Neuron (in vitro differentiated cells): ENCODE results near the gene VASN.

Source experiments
- H2AFZ ChIP-seq: one replicate; pipeline ENCODE4 v1.6.1; 2013; ENCODE audit warnings: low read depth, mild to moderate bottlenecking, inconsistent platforms, low read length, moderate library complexity
- H3K27me3 ChIP-seq: one replicate; pipeline ENCODE4 v1.6.1; 2013; ENCODE audit warnings: low read length; ENCODE audit not compliant: insufficient read depth
- H3K36me3 ChIP-seq: one replicate; pipeline ENCODE4 v1.6.1; 2013; ENCODE audit warnings: low read length; ENCODE audit not compliant: insufficient read depth
- H3K4me1 ChIP-seq: one replicate; pipeline ENCODE4 v1.6.1; 2013; ENCODE audit warnings: low read length; ENCODE audit not compliant: insufficient read depth
- H3K4me3 ChIP-seq: 2 replicates; pipeline ENCODE4 v1.5.1; 2013; ENCODE audit warnings: mild to moderate bottlenecking, low read length, moderate library complexity
- H3K9me3 ChIP-seq: one replicate; pipeline ENCODE4 v1.6.1; 2013; ENCODE audit warnings: low read length

The VASN gene

DNA sequence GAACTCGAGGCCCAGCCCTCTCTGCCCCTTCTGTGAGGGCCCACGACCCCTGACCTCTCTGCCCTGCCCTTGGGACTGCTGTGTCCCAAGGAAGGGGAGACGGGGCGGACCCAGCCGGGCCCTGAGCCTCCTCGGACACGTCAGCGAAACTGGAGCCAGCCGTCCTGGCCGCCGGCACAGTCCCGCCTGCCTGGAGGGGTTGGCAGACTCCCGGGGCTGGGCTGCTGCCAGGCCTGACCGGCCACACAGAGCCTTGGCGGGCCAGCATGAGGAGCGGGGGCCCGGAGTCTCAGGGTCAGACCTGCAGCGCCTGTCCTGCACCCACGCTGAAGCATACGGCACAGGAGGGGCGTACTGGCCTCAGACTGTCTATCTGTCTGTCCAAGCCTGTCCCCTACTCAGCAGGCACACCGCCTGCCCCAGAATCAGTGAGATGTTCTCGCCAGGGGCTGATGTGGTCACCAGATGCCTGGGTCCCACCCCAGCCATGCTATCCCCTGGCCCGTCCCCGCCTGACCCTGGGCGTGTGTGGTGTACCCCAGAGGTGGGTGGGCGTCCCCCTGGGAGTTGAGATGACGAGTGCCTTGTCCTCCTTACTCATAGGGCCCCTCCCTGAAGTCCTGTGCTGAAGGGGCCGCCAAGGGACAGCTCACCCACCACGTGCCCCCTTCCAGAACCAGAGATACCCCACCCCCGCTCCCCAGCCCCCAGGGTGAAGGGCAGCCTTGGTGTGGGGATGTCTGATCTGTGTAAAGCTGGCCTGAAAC lies 4.7 kb downstream of the VASN start:
- H3K4me1 ChIP-seq = peaks cover 28% of the 10 kb centered on the region
- H2AFZ ChIP-seq = no peak overlapping the region
- H3K36me3 ChIP-seq = no peaks in the 10 kb centered on the region
- H3K27me3 ChIP-seq = no peaks in the 10 kb centered on the region
- no peaks in the 10 kb centered on the region for H3K9me3 ChIP-seq
- H3K4me3 ChIP-seq = no peak overlapping the region

DNA sequence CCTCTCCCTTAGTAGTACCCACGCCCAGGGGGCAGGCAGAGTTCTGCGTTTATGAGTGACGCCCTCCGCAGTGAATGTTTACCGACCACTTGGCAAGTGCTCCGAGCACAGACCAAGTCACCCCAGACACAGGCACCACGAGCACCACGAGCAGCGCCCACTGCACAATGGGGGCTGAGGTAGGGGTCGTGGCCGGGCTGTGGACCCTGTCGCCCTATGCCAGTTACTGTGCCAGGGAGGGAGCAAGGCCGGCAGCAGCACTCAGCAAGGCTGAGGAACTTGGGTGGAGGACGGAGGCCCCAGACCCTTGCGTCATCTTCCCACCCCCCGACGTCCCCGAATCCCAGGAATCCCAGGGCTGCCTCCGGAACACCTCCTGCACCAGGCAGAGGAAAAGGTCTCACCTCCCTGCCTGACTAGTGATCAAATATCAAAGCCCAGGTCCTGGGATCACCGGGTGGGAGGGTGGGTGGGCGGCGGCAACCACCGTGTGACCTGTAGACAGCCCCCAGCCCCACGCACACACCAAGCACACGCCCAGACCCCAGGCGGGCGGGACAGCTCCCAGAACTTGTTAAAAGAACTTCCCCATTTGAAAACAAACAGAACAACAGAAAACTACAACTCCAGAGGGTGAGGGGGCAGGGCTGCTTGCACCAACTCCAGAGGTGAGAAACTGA lies 5.4 kb downstream of the VASN start:
- Histone ChIP-seq H3K27me3 (no peaks in the 10 kb centered on the region), H3K4me1 (peaks cover 27% of the 10 kb centered on the region), H3K9me3 (no peaks in the 10 kb centered on the region), H3K36me3 (no peaks in the 10 kb centered on the region), H3K4me3 (no peak overlapping the region), H2AFZ (no peak overlapping the region)

DNA sequence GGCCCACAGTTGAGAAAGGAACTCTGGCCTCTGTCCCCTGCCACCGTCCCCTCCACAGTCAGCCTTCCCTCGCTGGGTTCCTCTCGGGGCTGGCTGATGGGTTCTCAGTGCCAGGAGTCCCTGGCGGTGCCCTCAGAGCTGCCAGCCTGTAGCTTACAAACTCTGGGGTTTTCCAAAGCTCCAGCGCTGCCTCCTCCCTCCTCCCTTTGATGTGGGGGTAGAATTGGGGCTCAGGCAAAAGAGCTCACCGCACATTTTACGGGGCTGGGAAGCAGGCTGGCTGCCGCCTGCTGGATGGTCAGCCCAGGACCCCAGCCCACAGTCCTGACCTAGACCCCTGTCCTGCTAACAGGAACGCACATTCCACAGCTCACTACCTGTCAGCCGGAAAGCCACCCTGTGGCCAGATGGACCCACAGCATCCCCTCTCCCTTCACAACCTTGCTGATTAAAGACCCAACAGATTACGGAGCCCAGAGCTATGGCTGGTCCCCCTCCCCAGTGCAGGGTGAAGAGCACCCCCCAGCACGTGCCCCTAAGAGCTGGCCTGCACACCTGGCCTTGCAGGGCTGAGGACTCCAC lies 6.0 kb downstream of the VASN start:
- H3K9me3 ChIP-seq = no peaks in the 10 kb centered on the region
- H2AFZ ChIP-seq = no peak overlapping the region
- H3K4me1 ChIP-seq = peaks cover 21% of the 10 kb centered on the region
- no peaks in the 10 kb centered on the region for H3K27me3 ChIP-seq
- H3K36me3 ChIP-seq = no peaks in the 10 kb centered on the region
- H3K4me3 ChIP-seq = no peak overlapping the region

DNA sequence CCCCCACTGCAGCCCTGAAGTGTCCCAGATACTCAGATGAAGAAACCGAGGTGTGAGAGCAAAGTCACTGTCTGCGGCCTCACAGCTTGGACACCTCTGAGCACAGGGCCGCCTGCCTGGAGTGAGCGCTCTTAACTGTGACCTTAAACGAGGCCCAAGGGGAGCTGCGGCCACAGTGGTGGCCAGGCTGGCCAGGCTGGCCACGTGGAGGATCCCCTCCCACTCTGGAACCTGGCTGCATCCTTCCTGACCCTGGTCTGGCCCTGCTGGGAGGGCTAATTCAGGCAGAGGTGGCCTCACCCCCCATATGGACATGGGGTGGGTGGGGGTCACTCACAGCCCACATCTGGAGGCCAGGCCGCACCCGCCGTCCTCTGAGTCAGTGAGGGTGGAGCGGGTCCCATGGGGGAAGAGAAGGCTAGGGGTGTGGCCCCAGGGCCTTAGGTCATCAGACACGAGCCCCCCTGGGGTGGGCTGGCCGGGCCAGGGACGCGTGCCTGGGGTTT lies 6.6 kb downstream of the VASN start:
- no peak overlapping the region for H2AFZ ChIP-seq
- H3K4me1 ChIP-seq = peaks cover 15% of the 10 kb centered on the region
- no peak overlapping the region for H3K4me3 ChIP-seq
- H3K36me3 ChIP-seq = no peaks in the 10 kb centered on the region
- H3K27me3 ChIP-seq = no peaks in the 10 kb centered on the region
- H3K9me3 ChIP-seq = no peaks in the 10 kb centered on the region

DNA sequence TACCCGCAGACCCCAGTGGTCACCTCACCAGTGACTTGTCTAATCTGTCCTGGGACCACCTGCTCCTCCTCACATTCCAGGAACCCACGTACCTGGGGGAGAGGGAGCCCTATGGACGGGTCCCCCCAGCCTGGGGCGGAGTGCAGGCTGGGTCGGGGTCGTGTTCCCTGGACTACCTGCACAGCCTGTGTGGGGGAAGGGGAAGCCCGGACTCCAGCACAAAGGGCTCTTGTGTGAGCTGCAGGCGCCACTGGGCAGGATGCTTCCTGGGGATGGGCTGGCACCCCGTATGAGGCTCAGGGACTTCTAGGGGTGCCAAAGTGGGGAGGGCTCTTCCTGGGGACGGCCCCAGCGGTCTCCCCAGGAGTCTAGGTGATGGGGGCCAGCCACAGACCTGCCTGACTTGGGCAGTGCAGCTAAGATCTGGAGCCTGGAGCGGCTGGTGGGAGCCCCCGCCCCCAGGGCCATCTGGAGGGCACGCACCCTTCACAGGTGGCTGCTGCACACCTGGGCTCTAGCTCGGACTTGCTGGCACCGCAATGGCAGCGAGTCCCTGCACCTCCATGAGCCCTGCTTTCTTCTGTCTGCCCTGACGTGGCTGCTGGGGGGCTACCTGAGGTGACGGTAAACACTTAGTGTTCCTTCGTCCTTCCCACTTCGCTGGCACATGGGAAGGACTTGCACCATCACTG lies 7.5 kb downstream of the VASN start:
- Histone ChIP-seq H3K4me1 (peaks cover 6% of the 10 kb centered on the region), H3K36me3 (no peaks in the 10 kb centered on the region), H3K4me3 (no peak overlapping the region), H3K27me3 (no peaks in the 10 kb centered on the region), H3K9me3 (no peaks in the 10 kb centered on the region), H2AFZ (no peak overlapping the region)

DNA sequence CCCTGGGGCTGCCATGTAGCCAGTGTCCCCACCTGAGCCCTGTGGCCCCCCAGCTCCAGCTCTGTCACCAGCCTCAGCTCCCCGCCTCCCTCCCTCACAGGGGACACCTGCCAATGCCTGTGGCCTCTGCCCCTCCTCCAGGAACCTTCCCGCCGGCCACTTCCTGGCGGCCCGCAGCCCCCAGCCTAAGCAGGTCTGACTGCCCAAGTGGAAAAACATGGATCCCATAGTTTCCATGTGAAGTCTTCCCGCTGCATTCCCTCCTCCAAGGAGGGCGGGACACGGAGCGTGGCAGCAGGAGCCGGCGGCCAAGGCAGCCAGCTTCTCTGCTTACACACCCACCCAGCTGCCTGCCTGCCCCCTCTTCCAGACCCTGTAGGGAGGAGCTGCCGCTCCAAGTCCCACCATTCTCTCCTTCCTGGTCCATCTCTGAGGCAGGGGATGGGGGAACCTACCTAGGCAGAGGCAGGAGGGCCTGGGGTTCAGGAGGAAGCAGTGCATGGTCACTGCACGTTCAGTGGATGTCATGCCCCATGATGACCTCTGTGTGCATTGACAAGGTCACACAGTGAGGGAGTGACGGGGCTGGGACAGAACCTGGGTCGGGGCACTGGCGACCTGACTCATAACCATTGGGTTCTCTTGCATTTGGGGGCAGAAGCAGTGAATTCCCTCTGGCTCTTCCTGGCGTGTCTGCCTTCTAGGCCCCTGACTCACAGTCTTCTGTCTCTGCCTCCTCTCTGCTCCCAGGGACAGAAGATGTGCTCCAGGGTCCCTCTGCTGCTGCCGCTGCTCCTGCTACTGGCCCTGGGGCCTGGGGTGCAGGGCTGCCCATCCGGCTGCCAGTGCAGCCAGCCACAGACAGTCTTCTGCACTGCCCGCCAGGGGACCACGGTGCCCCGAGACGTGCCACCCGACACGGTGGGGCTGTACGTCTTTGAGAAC lies 8.7 kb downstream of the VASN start:
- Histone ChIP-seq H2AFZ (no peak overlapping the region), H3K36me3 (no peaks in the 10 kb centered on the region), H3K4me3 (no peak overlapping the region), H3K9me3 (no peaks in the 10 kb centered on the region), H3K27me3 (no peaks in the 10 kb centered on the region), H3K4me1 (no peaks in the 10 kb centered on the region)

DNA sequence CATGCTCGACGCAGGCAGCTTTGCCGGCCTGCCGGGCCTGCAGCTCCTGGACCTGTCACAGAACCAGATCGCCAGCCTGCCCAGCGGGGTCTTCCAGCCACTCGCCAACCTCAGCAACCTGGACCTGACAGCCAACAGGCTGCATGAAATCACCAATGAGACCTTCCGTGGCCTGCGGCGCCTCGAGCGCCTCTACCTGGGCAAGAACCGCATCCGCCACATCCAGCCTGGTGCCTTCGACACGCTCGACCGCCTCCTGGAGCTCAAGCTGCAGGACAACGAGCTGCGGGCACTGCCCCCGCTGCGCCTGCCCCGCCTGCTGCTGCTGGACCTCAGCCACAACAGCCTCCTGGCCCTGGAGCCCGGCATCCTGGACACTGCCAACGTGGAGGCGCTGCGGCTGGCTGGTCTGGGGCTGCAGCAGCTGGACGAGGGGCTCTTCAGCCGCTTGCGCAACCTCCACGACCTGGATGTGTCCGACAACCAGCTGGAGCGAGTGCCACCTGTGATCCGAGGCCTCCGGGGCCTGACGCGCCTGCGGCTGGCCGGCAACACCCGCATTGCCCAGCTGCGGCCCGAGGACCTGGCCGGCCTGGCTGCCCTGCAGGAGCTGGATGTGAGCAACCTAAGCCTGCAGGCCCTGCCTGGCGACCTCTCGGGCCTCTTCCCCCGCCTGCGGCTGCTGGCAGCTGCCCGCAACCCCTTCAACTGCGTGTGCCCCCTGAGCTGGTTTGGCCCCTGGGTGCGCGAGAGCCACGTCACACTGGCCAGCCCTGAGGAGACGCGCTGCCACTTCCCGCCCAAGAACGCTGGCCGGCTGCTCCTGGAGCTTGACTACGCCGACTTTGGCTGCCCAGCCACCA lies 9.7 kb downstream of the VASN start:
- Histone ChIP-seq H3K27me3 (no peaks in the 10 kb centered on the region), H3K4me3 (no peak overlapping the region), H3K4me1 (no peaks in the 10 kb centered on the region), H3K9me3 (no peaks in the 10 kb centered on the region), H3K36me3 (no peaks in the 10 kb centered on the region), H2AFZ (no peak overlapping the region)

DNA sequence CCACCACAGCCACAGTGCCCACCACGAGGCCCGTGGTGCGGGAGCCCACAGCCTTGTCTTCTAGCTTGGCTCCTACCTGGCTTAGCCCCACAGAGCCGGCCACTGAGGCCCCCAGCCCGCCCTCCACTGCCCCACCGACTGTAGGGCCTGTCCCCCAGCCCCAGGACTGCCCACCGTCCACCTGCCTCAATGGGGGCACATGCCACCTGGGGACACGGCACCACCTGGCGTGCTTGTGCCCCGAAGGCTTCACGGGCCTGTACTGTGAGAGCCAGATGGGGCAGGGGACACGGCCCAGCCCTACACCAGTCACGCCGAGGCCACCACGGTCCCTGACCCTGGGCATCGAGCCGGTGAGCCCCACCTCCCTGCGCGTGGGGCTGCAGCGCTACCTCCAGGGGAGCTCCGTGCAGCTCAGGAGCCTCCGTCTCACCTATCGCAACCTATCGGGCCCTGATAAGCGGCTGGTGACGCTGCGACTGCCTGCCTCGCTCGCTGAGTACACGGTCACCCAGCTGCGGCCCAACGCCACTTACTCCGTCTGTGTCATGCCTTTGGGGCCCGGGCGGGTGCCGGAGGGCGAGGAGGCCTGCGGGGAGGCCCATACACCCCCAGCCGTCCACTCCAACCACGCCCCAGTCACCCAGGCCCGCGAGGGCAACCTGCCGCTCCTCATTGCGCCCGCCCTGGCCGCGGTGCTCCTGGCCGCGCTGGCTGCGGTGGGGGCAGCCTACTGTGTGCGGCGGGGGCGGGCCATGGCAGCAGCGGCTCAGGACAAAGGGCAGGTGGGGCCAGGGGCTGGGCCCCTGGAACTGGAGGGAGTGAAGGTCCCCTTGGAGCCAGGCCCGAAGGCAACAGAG lies 10.5 kb downstream of the VASN start:
- no peaks in the 10 kb centered on the region for H3K36me3 ChIP-seq
- H3K27me3 ChIP-seq = no peaks in the 10 kb centered on the region
- no peaks in the 10 kb centered on the region for H3K4me1 ChIP-seq
- H2AFZ ChIP-seq = no peak overlapping the region
- H3K9me3 ChIP-seq = no peaks in the 10 kb centered on the region
- H3K4me3 ChIP-seq = no peak overlapping the region

DNA sequence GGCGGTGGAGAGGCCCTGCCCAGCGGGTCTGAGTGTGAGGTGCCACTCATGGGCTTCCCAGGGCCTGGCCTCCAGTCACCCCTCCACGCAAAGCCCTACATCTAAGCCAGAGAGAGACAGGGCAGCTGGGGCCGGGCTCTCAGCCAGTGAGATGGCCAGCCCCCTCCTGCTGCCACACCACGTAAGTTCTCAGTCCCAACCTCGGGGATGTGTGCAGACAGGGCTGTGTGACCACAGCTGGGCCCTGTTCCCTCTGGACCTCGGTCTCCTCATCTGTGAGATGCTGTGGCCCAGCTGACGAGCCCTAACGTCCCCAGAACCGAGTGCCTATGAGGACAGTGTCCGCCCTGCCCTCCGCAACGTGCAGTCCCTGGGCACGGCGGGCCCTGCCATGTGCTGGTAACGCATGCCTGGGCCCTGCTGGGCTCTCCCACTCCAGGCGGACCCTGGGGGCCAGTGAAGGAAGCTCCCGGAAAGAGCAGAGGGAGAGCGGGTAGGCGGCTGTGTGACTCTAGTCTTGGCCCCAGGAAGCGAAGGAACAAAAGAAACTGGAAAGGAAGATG lies 11.2 kb downstream of the VASN start:
- Histone ChIP-seq H2AFZ (no peak overlapping the region), H3K9me3 (no peaks in the 10 kb centered on the region), H3K27me3 (no peaks in the 10 kb centered on the region), H3K4me1 (peaks cover 1% of the 10 kb centered on the region), H3K4me3 (no peak overlapping the region), H3K36me3 (no peaks in the 10 kb centered on the region)

DNA sequence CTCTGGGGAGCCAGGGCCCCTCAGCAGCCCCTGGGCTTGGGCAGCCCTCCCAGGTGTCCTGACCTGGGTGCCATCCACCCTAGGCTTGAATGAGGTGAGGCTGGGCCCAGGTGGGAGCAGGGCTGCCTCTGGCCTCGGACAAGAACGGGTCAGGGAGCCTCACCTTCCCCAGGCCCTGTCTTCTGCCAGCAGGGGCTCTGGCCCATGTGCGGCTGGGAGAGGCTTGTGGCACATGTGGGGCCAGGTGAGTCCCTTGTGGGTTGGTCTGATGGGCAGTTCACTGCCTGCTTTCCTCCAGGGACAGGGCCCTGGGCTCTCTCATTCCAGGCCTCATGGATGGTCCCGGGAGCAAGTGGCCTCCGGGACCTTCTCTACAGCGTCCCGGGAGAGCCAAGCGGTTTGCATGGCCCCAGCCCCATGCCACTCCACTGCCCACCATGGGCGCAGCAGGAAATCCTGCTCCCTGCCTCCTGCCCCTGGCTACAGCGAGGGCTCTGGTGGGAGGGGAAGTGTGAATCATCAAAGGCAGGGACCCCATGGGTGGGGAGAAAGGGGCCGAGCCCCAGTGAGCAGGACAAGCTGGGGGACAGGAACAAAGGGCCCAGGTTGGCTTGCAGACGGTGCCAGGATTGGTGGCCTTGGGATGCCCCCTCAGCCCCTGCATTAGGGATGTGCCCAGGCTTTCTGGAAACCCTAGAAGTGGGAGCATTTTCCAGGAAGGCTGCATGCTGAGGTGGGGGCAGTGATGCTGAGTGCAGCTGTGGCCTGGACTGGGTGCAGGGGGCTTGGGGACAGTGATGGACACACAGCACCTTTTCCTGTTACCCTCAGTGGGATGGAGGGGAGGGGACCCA lies 12.2 kb downstream of the VASN start:
- Histone ChIP-seq H3K9me3 (no peaks in the 10 kb centered on the region), H3K4me3 (no peak overlapping the region), H3K36me3 (no peaks in the 10 kb centered on the region), H3K4me1 (peaks cover 11% of the 10 kb centered on the region), H3K27me3 (no peaks in the 10 kb centered on the region), H2AFZ (no peak overlapping the region)
